Caco-2 (cell line): ENCODE results near the gene DEFB125. TPM values are rescaled to one million over a fixed set of nuclear protein-coding genes. Genes with fewer than 3 reads are reported as not detected.

Source experiments
- BruUV-seq: library from RNA; stranded (reverse); fragments of 400-500 nt; replicated peaks from 2 replicates; lab custom pipeline; 2021; lab: Mats Ljungman, UMichigan
- CTCF ChIA-PET: fragments of 300-600 bp; sonication (Branson Sonifier 250); formaldehyde crosslinking; loops from one replicate; lab custom pipeline; 2022; ENCODE audit warnings: antibody characterized with exemption; lab: Charles Lee
- POLR2A ChIA-PET: fragments of 300-600 bp; sonication (Branson Sonifier 250); formaldehyde crosslinking; loops from one replicate; lab custom pipeline; 2022; ENCODE audit warnings: antibody characterized with exemption; lab: Charles Lee
- DNase-seq, 2 experiments: peaks; one replicate each; pipeline versions ENCODE4 v3.0.0 to v3.0.0-alpha.2; 2020 to 2022
- H3K27me3 ChIP-seq: replicated peaks from 2 replicates; pipeline ENCODE4 v1.6.0; 2011; ENCODE audit warnings: low read length; ENCODE audit not compliant: control insufficient read depth, insufficient read depth
- H3K36me3 ChIP-seq: 2 replicates; pipeline ENCODE4 v1.5.1; 2011; ENCODE audit warnings: low read length; ENCODE audit not compliant: control insufficient read depth, insufficient read depth
- H3K4me1 ChIP-seq: fragments of 250-450 bp; sonication (Bioruptor Pico); 2 replicates; pipeline ENCODE4 v1.5.1; 2020; ENCODE audit warnings: mild to moderate bottlenecking
- H3K4me3 ChIP-seq: 2 replicates; pipeline ENCODE4 v1.5.1; 2011; ENCODE audit warnings: low read depth, mild to moderate bottlenecking, control low read depth, low read length
- H3K9me3 ChIP-seq: fragments of 250-450 bp; sonication (Bioruptor Pico); 2 replicates; pipeline ENCODE4 v1.5.1; 2020; ENCODE audit warnings: mild to moderate bottlenecking, moderate library complexity
- H3K27ac Mint-ChIP-seq: one replicate; pipeline ENCODE4 v1.8.0; 2022; ENCODE audit warnings: mixed read lengths; ENCODE audit not compliant: unreplicated experiment
- H3K27me3 Mint-ChIP-seq: one replicate; pipeline ENCODE4 v1.8.0; 2022; ENCODE audit warnings: mixed read lengths; ENCODE audit not compliant: insufficient read depth, unreplicated experiment
- H3K36me3 Mint-ChIP-seq: one replicate; pipeline ENCODE4 v1.8.0; 2022; ENCODE audit warnings: mild to moderate bottlenecking, mixed read lengths; ENCODE audit not compliant: insufficient read depth, unreplicated experiment
- H3K4me1 Mint-ChIP-seq: one replicate; pipeline ENCODE4 v1.8.0; 2022; ENCODE audit warnings: low read depth, mixed read lengths; ENCODE audit not compliant: unreplicated experiment
- H3K4me3 Mint-ChIP-seq: one replicate; pipeline ENCODE4 v1.8.0; 2022; ENCODE audit warnings: mild to moderate bottlenecking, moderate library complexity, mixed read lengths; ENCODE audit not compliant: unreplicated experiment
- H3K9me3 Mint-ChIP-seq: one replicate; pipeline ENCODE4 v1.8.0; 2022; ENCODE audit warnings: mixed read lengths; ENCODE audit not compliant: unreplicated experiment
- intact Hi-C: fragments of 100-400 bp; cut with micrococcal nuclease; formaldehyde crosslinking; loops from one replicate; pipeline ENCODE4 v1.10.0; 2022; ENCODE audit not compliant: unreplicated experiment
- total RNA-seq: library from RNA; stranded (reverse); gene quantifications from 2 replicates; pipeline ENCODE4 v1.2.3, GENCODE V29; 2022
- TF ChIP-seq, protein P1 (sequence below), 2 experiments: fragments of 200-600 bp in 1 of 2; IDR thresholded peaks; 1 replicate in 1 of 2; 2 replicates in 1 of 2; pipeline versions ENCODE4 v1.5.1 to v1.8.0; 2011 to 2022; ENCODE audit warnings: antibody characterized with exemption in 1 of 2, control low read depth in 1 of 2, inconsistent platforms in 1 of 2, low read depth in 1 of 2, low read length in 1 of 2, mild to moderate bottlenecking in 1 of 2, moderate library complexity in 1 of 2; ENCODE audit not compliant: insufficient read depth in 1 of 2, severe bottlenecking in 1 of 2, unreplicated experiment in 1 of 2

DEFB125 gene
- total RNA-seq, 1 experiment from 2014 or later: not detected

DNA sequence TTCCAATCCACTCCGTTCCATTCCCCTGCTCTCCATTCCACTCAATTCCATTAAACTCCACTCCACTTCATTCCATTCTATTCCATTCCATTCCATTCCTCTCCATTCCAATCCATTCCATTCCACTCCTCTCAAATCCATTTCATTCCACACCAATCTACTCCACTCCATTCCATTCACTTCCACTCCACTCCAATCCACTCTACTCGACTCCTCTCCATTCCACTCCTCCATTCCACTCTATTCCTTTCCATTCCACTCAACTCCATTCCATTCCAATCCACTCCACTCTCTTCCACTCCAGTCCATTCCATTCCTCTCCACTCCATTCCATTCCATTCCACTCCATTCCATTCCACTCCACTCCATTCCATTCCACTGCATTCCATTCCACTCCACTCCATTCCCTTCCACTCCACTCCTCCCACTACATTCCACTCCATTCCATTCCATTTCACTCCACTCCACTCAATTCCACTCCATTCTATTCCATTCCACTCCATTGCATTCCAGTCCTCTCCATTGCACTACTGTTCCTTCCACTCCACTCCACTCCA, 22.6 kb upstream of the DEFB125 start:
- no peaks in the 10 kb centered on the region for H3K36me3 ChIP-seq
- no peaks in the 10 kb centered on the region; the same call in 1 of the 2 replicates for H3K9me3 ChIP-seq
- POLR2A ChIA-PET: no interaction called here
- no peaks in the 10 kb centered on the region for H3K27me3 ChIP-seq
- H3K27ac Mint-ChIP-seq: no peak overlapping the region
- H3K9me3 Mint-ChIP-seq: no peaks in the 10 kb centered on the region
- TF ChIP-seq, protein P1, sequence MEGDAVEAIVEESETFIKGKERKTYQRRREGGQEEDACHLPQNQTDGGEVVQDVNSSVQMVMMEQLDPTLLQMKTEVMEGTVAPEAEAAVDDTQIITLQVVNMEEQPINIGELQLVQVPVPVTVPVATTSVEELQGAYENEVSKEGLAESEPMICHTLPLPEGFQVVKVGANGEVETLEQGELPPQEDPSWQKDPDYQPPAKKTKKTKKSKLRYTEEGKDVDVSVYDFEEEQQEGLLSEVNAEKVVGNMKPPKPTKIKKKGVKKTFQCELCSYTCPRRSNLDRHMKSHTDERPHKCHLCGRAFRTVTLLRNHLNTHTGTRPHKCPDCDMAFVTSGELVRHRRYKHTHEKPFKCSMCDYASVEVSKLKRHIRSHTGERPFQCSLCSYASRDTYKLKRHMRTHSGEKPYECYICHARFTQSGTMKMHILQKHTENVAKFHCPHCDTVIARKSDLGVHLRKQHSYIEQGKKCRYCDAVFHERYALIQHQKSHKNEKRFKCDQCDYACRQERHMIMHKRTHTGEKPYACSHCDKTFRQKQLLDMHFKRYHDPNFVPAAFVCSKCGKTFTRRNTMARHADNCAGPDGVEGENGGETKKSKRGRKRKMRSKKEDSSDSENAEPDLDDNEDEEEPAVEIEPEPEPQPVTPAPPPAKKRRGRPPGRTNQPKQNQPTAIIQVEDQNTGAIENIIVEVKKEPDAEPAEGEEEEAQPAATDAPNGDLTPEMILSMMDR (IDR thresholded peaks at IDR 0.05; ENCODE audit: insufficient read depth in 1 of 2, low read depth in 1 of 2, low read length in 1 of 2, severe bottlenecking in 1 of 2, unreplicated experiment in 1 of 2): no peak
- intact Hi-C loops: no loop called here
- no peak for DNase-seq
- H3K4me3 ChIP-seq: no peak overlapping the region
- H3K4me1 ChIP-seq: no peaks in the 10 kb centered on the region
- H3K27me3 Mint-ChIP-seq: peaks cover 2% of the 10 kb centered on the region
- no peaks in the 10 kb centered on the region for H3K4me1 Mint-ChIP-seq
- H3K4me3 Mint-ChIP-seq: no peak overlapping the region
- no TSS peak for BruUV-seq
- H3K36me3 Mint-ChIP-seq: no peaks in the 10 kb centered on the region
- CTCF ChIA-PET: no interaction called here

DNA sequence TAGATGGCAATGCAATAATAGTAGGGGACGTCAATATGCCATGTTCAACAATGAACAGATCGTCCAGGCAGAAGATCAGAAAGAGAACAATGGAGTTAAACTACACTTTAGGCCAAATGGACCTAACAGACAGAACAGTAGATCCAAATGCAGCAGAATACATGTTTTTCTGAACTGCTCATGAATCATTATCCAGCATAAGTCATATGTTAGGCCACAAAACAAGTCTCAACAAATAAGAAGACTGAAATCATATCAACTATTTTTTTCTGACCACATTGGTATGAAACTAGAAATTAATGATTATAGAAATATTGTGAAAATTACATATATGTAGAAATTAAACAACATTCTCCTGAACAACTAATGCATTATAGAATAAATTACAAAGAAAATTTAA, 10.2 kb upstream of the DEFB125 start:
- intact Hi-C loops: no loop called here
- Histone ChIP-seq H3K36me3 (no peaks in the 10 kb centered on the region), H3K4me1 (no peaks in the 10 kb centered on the region), H3K9me3 (0 out of 2 replicates have a peak, but pooled peaks cover 2% of the 10 kb centered on the region), H3K4me3 (no peak overlapping the region), H3K27me3 (no peaks in the 10 kb centered on the region)
- Mint-ChIP-seq H3K4me1 (no peaks in the 10 kb centered on the region), H3K27me3 (peaks cover 11% of the 10 kb centered on the region), H3K36me3 (no peaks in the 10 kb centered on the region), H3K4me3 (no peak overlapping the region), H3K27ac (no peak overlapping the region), H3K9me3 (peaks cover 18% of the 10 kb centered on the region)
- no peak for DNase-seq
- BruUV-seq: no TSS peak
- ChIA-PET POLR2A (no interaction called here), CTCF (no interaction called here)
- TF ChIP-seq, protein P1 (IDR thresholded peaks at IDR 0.05; ENCODE audit: insufficient read depth in 1 of 2, low read depth in 1 of 2, low read length in 1 of 2, severe bottlenecking in 1 of 2, unreplicated experiment in 1 of 2): no peak

DNA sequence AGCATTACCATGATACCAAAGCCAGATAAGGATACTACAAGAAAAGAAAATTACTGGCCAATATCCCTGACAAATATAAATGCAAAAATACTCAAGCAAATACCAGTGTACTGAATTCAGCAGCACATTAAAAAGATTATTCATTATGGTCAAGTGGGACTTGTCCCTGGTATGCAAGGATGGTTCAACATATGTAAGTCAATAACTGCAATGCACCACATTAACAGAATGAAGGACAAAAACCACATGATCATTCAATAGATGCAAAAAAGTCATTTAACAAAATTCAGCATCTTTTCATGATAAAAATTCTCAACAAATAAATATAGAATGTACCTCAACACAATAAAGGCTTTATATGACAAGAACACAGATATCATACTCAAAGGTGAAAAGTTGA, 9.1 kb upstream of the DEFB125 start:
- BruUV-seq: no TSS peak
- Histone ChIP-seq H3K9me3 (0 out of 2 replicates have a peak, but pooled peaks cover 2% of the 10 kb centered on the region), H3K27me3 (no peaks in the 10 kb centered on the region), H3K4me1 (no peaks in the 10 kb centered on the region), H3K4me3 (no peak overlapping the region), H3K36me3 (no peaks in the 10 kb centered on the region)
- peaks cover 15% of the 10 kb centered on the region for H3K27me3 Mint-ChIP-seq
- peaks cover 18% of the 10 kb centered on the region for H3K9me3 Mint-ChIP-seq
- ChIA-PET CTCF (no interaction called here), POLR2A (no interaction called here)
- TF ChIP-seq, protein P1 (IDR thresholded peaks at IDR 0.05; ENCODE audit: insufficient read depth in 1 of 2, low read depth in 1 of 2, low read length in 1 of 2, severe bottlenecking in 1 of 2, unreplicated experiment in 1 of 2): no peak
- DNase-seq: no peak
- no peak overlapping the region for H3K27ac Mint-ChIP-seq
- H3K36me3 Mint-ChIP-seq: no peaks in the 10 kb centered on the region
- no peaks in the 10 kb centered on the region for H3K4me1 Mint-ChIP-seq
- H3K4me3 Mint-ChIP-seq: no peak overlapping the region
- intact Hi-C loops: no loop called here
